Measurements from ENCODE around the gene GUCA1A. TPM values are rescaled to one million over a fixed set of nuclear protein-coding genes. Genes with fewer than 3 reads are reported as not detected.

Gene GUCA1A
- total and polyA plus RNA-seq, 2 experiments from 2014 or later = 0.63 to 1.1 TPM

DNA sequence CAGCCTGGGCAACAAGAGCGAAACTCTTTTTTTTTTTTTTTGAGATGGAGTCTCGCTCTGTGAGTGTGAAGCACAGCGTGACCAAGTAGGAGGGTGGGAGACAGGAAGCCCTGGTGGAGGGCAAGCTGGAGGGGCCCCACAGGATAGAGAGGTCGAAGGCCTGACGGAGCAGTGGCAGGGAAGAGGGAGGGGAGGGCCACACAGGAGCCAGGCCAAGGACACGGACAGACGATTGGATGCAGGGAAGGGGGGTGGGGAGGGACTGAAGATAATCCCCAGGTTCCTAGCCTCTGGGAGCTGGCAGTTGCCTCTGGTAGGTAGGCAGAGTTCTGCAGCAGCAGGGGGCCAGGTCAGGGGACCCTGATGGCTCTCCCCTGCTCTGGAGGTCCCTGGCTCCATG lies 10.8 kb upstream of the GUCA1A start:
- Histone ChIP-seq H3K4me1 (ENCODE audit: low read depth) (peaks cover 6% of the 10 kb centered on the region), H3K36me3 (no peaks in the 10 kb centered on the region), H3K9me3 (ENCODE audit: low read depth) (no peaks in the 10 kb centered on the region), H3K27me3 (no peaks in the 10 kb centered on the region), H3K4me3 (no peak overlapping the region), H3K27ac (no peak overlapping the region)
- TF ChIP-seq, protein P1, sequence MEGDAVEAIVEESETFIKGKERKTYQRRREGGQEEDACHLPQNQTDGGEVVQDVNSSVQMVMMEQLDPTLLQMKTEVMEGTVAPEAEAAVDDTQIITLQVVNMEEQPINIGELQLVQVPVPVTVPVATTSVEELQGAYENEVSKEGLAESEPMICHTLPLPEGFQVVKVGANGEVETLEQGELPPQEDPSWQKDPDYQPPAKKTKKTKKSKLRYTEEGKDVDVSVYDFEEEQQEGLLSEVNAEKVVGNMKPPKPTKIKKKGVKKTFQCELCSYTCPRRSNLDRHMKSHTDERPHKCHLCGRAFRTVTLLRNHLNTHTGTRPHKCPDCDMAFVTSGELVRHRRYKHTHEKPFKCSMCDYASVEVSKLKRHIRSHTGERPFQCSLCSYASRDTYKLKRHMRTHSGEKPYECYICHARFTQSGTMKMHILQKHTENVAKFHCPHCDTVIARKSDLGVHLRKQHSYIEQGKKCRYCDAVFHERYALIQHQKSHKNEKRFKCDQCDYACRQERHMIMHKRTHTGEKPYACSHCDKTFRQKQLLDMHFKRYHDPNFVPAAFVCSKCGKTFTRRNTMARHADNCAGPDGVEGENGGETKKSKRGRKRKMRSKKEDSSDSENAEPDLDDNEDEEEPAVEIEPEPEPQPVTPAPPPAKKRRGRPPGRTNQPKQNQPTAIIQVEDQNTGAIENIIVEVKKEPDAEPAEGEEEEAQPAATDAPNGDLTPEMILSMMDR (IDR thresholded peaks at IDR 0.05; ENCODE audit: low read depth, low read length) = no peak
- DNase-seq (ENCODE audit: low read depth in 1 of 2, low spot score in 1 of 2) = peak in 1 of 2 donors; percentile 39

DNA sequence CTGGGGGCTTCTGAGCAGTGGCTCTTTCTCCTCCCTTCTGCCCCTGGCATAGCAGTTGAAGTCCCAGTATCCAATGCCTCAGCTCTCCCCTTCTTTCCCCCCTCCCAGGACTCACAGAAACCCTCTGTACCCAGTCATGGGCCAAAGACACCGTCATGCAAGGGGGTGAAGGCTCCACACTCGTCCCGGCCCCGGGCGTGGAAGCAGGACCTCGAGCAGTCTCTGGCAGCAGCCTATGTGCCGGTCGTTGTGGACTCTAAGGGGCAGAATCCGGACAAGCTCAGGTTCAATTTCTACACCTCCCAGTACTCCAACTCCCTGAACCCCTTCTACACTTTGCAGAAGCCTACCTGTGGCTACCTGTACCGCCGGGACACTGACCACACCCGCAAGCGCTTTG lies 10.4 kb upstream of the GUCA1A start:
- H3K27me3 ChIP-seq = no peaks in the 10 kb centered on the region
- TF ChIP-seq, protein P1 (IDR thresholded peaks at IDR 0.05; ENCODE audit: low read depth, low read length) = no peak
- H3K27ac ChIP-seq = no peak overlapping the region
- H3K9me3 ChIP-seq (ENCODE audit: low read depth) = no peaks in the 10 kb centered on the region
- H3K36me3 ChIP-seq = no peaks in the 10 kb centered on the region
- no peak overlapping the region for H3K4me3 ChIP-seq
- H3K4me1 ChIP-seq (ENCODE audit: low read depth) = peaks cover 6% of the 10 kb centered on the region
- DNase-seq (ENCODE audit: low read depth in 1 of 2, low spot score in 1 of 2) = no peak

DNA sequence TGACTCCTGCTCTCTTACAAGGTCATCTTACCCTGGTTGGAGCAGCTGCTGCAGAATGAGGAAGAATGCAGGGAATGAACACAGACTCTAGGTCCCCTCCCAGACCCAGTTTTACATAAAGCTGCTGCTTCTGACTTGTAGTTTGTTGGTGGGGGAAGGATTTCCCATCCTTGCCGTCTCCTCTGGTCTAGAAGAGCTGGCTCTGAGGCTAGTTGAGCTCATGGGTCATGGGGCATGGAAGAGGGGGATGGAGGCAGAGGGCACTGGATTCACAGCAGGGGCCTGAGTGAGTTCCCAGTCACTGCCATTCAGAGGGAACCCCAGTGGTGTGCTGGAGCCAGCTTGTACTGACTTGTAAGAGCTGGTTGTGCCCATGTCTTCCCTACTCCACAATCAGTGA lies 9.2 kb upstream of the GUCA1A start:
- H3K9me3 ChIP-seq (ENCODE audit: low read depth) = no peaks in the 10 kb centered on the region
- H3K27ac ChIP-seq = no peak overlapping the region
- TF ChIP-seq, protein P1 (IDR thresholded peaks at IDR 0.05; ENCODE audit: low read depth, low read length) = no peak
- H3K27me3 ChIP-seq = no peaks in the 10 kb centered on the region
- no peak overlapping the region for H3K4me3 ChIP-seq
- peaks cover 6% of the 10 kb centered on the region for H3K4me1 ChIP-seq (ENCODE audit: low read depth)
- DNase-seq (ENCODE audit: low read depth in 1 of 2, low spot score in 1 of 2) = no peak
- H3K36me3 ChIP-seq = no peaks in the 10 kb centered on the region

DNA sequence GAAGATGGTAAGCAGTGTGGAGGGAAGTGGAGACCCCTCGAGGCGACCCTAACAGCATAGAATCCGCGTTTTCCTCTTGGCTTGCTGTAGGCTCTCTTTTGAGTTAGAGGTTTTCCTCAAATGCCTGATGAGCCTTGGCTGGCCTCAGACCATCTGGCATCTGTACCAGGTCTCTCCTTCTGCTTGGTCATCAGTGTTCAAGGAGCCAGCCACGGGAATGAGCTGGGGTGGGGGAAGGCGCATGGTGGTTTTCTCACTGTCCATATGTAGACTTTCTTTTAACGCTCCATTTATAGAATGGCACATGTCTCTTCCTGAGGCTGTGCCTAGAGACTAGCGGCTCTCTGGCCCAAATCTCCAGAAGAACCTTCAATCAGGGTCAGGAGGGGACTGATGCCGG lies 8.1 kb upstream of the GUCA1A start:
- H3K27ac ChIP-seq = no peak overlapping the region
- TF ChIP-seq, protein P1 (IDR thresholded peaks at IDR 0.05; ENCODE audit: low read depth, low read length) = no peak
- DNase-seq (ENCODE audit: low read depth in 1 of 2, low spot score in 1 of 2) = peak in 1 of 2 donors; percentile 53
- H3K9me3 ChIP-seq (ENCODE audit: low read depth) = no peaks in the 10 kb centered on the region
- no peaks in the 10 kb centered on the region for H3K27me3 ChIP-seq
- H3K4me3 ChIP-seq = no peak overlapping the region
- peaks cover 6% of the 10 kb centered on the region for H3K4me1 ChIP-seq (ENCODE audit: low read depth)
- no peaks in the 10 kb centered on the region for H3K36me3 ChIP-seq

DNA sequence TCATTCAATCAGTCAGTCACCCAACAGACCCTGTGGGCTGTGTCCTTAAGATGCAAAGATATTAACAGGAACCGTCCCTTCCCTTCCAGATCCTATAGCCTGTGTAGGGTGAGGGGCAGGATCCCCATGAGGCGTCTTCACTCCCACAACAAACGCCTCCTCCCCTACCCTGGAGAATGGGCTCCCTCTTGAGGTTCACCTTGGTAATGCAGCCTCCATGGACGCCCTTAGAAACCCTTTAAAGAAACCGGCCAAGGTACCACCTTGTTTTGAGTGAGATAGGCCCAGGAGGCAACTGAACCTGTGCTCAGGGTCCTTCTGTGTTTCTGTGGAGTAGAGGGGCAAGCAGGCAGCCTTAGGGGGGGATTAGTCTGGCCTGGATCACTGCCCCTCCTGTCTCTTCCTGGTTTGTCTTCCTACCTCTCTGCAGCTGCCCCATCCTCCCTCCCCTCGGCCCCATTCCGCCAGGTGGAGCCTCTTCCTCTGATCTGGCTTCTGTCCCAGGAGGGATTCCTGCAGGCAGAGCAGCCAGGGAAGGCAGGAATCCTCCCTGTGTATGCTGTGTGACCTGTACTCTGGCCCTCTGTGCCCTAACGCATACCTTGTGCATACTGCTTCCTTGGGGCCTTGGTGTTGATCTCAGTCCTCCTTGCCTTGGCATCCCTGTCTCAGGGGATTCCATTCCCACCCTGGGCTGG lies 6.6 kb upstream of the GUCA1A start:
- H3K27me3 ChIP-seq = no peaks in the 10 kb centered on the region
- no peak overlapping the region for H3K27ac ChIP-seq
- peak; percentile 75 to 81 for DNase-seq (ENCODE audit: low read depth in 1 of 2, low spot score in 1 of 2)
- TF ChIP-seq, protein P1 (IDR thresholded peaks at IDR 0.05; ENCODE audit: low read depth, low read length) = peak; percentile 93
- H3K4me3 ChIP-seq = no peak overlapping the region
- H3K36me3 ChIP-seq = no peaks in the 10 kb centered on the region
- no peaks in the 10 kb centered on the region for H3K9me3 ChIP-seq (ENCODE audit: low read depth)
- peaks cover 6% of the 10 kb centered on the region for H3K4me1 ChIP-seq (ENCODE audit: low read depth)

Data from cardiac muscle cell (in vitro differentiated cells and primary cell).